GM18507 (cell line): ENCODE data around the gene POLE3.
"Not testable (repeated sequence)": the region's sequence is repeated elsewhere in the genome, so short reads cannot be mapped to it uniquely, and the experiment has no call there.

Experiments used
- DNase-seq: peaks from one replicate; pipeline ENCODE4 v3.0.0; 2011; ENCODE audit warnings: low read depth; ENCODE audit not compliant: insufficient read length; ENCODE audit errors: extremely low spot score
- FAIRE-seq: peaks from 2 replicates; lab custom pipeline; 2011; peaks lifted over from hg19 to GRCh38; lab: Jason Lieb, UNC

Gene POLE3

DNA sequence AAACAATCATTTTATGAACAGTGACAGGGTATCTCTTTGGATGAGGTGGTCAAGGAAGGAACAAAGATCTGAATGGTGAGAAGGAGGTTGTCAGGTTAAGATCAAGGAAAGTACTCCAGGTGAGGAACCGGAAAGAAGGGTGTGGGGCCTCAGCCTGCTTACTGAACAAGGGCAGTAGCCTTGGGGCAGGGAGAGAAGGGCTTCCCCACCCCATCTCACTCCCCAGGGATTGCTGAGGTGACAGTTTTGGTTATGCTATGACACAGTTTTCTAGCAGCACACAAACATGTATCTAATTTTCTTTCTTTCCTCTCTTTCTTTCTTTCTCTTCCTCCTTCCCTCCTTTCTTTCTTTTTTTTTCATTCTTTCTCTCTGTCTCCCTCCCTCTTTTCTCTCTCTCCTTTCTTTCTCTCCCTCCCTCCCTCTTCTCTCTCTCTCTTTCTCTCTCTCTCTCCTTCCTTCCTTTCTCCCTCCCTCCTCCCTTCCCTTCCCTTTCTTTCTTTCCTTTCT, 29.6 kb downstream of the POLE3 start:
- peak; percentile 52 for DNase-seq
- FAIRE-seq: peak; percentile 84

- not testable (repeated sequence) for DNase-seq, FAIRE-seq
Measured at GRCh38 chr9:113379829-113380210, 30.7 kb downstream of the POLE3 start.

- not testable (repeated sequence) for FAIRE-seq, DNase-seq
Measured at GRCh38 chr9:113379094-113379828, 31.2 kb downstream of the POLE3 start.

DNA sequence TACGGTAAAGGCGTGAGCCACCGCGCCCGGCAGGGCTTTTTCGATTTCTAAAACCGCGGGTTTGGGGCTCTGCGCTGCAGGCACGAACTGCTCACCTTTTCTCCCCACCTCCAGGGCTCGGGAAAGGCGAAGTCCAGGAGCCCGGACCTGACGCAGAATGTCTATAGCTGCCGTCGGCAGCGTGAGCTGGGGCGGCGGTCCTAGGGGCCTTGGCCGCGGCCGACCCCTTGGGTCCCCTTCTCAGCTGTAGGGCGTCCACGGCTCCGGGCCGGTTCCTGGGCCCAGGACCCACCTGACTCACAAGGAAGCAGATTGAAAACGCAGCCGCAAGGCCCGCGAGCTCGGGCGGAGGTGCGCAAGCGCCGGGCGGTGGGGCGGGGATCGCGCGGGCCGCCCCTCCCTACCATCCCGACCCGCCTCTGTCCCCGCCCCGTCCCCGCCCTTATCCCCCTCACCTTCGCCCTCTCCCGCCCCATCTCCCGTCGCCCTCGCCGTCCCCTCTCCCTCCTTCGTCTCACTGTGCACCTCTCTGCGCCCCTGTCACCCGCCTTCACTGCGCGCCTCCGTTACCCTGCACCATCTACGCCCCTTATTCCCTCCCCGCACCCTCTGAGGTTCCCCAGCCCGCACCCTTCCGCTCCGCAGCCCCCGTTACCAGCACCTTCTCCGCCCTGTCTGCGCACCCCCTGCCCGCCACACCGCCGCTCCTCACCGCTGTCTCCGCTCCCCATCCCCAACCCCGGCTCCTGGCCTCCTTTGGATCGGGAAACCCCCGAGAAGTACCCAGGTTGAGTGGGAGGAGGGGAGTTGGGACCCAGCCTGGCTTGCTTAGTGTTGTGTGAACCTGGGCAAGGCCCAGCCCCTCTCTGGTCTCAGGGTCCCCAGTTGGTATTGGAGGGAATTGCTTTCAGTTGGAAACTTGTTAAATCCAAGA, 33.6 kb downstream of the POLE3 start, which contains the start of gene HDHD3:
Gene HDHD3 (minus strand): TSS at position 353 of the 934 bp plus-strand sequence. CDS start 2,632 bp downstream, outside the sequence.
- FAIRE-seq (peak; percentile 39), DNase-seq (peak; percentile 90)

- DNase-seq: no peak
Measured at GRCh38 chr9:113375057-113376023, 35.1 kb downstream of the POLE3 start.

DNA sequence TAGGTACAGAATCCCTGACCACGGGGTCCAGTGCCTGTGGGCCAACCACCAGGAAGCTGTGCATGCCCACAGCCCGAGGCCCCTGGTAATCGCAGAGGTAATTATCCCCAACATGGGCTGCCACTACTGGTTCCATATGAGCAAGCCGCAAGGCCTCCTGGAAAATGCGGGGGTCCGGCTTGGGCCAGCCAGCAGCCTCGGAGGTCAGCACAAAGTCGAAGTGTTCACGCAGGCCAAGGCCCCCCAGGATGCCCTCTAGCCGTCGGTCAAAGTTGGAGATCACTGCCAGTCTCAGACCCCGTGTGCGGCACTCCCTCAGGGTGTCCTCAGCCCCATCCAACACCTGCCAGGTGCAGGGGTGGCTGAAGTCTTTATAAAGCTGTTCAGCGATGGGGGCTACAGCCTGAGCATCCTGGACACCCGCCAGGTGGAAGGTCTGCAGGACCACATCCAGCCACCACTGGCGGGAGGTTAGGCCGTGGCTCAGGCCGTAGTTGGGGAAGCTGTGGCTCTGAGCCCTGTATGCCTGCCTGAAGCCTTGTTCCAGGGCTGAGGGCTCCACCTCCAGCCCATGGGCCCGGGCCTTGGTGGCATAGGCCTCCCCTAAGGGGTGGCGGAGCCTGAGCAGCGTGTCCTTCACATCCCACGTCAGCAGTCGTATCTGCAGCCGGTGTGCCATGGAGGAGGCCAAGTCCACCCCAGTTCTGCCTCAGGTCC, 36.6 kb downstream of the POLE3 start:
- no peak for FAIRE-seq
- no peak for DNase-seq

More at GRCh38 chr9:113375057-113376023, 35.1 kb downstream of the POLE3 start:
- FAIRE-seq: no peak

DNA sequence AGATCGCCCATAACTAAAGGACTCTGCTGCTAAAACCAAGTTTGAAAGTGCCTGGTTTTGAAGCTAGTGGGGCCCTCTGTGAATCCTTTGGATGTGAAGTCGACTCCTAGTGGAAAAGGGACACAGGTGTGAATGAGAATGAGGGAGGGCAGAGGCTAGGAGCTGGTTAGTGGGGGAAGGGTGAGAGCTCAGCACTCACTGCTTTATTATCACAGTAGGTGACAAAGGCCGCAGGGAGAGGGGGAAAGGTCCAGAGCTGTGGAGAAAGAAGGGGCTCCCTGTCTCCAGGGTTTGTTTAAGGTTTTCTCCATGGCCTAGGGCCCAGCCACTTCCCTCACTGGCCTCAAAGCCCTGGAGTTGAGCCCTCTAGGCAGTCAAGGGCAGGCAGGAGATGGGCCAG, 37.2 kb downstream of the POLE3 start:
- DNase-seq (no peak), FAIRE-seq (no peak)

DNA sequence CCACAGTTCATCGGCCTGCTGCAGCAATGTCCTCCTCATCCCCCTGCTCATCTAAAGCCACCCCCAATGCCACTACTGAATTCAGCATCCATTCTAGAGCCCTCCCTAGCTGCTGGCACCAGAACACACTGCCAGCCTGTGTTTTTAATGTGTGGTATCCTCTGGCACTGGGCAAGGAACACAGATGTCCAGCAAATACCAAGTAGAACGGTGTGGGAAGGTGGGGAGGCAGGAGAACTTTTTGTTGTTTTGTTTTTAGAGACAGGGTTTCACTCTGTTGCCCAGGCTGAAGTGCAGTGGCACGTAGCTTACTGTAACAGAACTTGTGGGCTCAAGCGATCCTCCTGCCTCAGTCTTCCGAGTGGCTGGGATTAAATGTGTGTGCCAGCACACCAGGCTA, 38.4 kb downstream of the POLE3 start:
- DNase-seq (no peak), FAIRE-seq (no peak)

DNA sequence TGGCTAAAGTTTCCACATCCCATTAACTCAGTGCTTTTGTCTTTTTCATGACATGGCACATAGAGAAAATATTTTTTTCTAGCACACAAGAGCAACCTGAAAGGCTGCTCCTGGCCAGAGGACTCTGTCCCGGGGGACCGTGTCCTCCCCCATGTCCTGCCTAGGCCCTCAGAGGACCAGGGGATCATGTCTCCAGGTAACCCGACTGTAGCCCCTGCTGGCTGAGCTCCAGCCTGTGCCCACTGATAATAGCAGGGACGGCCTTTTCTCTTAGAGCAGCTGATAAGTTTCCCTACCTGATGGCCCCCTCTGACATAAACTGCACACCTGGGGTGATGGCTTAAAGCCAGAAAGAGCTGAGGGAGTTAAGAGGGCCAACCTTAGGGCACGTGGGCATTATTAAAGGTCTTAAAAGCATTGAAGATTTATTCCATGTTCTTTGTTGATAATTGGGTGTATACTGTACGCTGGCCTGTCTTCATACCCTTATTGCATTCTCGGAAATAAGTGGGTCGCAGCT, 39.6 kb downstream of the POLE3 start:
- DNase-seq (no peak), FAIRE-seq (no peak)

- FAIRE-seq (no peak), DNase-seq (no peak)
Measured at GRCh38 chr9:113369855-113370140, 40.7 kb downstream of the POLE3 start.

DNA sequence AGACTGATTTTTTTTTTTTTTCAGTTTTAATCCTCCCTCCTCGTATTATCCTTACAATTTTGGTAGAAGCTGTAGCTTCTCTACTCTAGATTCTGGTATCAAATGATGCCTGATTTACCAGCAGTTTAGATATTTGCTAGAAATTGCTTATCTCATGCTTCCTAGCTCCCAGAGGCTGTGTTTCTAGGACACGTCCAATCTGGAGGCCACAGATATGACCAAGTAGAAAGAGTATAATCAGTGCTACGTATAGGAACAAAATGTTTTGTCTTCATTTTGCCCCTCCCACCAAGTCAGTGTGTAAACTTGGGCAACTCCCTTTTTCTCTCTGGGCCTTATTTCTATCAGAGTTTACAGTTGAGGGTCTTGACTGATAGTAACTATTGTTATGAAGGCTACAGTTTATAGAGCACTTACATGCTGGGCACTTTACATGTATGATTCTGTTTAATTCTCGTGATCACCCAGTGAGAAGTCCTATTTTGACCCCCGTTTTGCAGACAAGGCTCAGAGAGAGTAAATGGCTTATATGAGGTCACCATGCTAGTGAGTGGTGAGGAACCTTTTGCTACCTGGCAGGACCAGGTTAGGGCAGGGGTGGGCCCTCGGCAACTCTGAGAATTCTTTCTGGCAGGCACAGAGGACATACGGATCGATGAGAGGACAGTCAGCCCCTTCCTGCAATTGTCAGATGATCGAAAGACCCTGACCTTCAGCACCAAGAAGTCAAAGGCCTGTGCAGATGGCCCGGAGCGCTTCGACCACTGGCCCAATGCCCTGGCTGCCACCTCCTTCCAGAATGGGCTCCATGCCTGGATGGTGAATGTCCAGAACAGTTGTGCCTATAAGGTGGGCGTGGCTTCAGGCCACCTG, 41.3 kb downstream of the POLE3 start:
- FAIRE-seq (no peak), DNase-seq (no peak)

DNA sequence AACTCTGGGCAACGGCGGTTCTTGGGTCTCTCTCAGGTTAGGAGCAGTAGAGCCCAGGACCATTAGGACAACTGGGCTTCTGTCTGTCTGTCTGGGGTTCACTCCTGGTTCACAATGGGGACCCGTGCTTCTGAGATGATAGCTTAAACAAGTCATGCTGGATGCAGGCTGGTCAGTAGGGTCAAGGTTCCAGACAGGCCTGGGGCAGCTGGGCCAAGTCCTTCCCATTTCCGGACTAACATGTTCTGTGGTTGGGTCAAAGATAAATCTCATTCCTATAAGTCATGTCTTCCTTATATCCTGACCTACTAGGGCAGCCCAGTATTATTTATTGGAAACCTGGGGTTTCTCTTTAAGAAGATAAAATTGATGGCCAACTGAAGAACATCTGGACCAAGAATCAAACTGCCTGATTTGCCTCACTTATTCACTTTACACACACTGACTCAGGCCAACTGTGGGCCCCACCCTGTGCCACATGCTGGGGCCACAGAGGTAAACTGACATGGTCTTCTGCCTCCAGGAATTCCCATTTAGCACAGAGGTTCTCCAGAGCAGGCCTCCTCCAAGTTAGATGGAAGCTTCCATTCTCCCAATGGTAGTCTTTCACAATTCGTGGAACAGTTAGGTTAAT, 42.0 kb downstream of the POLE3 start:
- no peak for DNase-seq
- no peak for FAIRE-seq

GRCh38 chr9:113365652-113366051, 44.8 kb downstream of the POLE3 start:
- not testable (repeated sequence) for FAIRE-seq, DNase-seq

- DNase-seq (no peak), FAIRE-seq (no peak)
Measured at GRCh38 chr9:113364951-113365350, 45.5 kb downstream of the POLE3 start.

- DNase-seq: no peak
- no peak for FAIRE-seq
Measured at GRCh38 chr9:113363336-113363735, 47.1 kb downstream of the POLE3 start.

GRCh38 chr9:113361304-113362018, 49.0 kb downstream of the POLE3 start:
- FAIRE-seq: no peak
- DNase-seq: no peak
